ENCODE data around the gene NMNAT2. TPM values are rescaled to one million over a fixed set of nuclear protein-coding genes. Genes with fewer than 3 reads are reported as not detected.

Gene NMNAT2
- total RNA-seq, 1 experiment from 2014 or later = 8.8 TPM

DNA sequence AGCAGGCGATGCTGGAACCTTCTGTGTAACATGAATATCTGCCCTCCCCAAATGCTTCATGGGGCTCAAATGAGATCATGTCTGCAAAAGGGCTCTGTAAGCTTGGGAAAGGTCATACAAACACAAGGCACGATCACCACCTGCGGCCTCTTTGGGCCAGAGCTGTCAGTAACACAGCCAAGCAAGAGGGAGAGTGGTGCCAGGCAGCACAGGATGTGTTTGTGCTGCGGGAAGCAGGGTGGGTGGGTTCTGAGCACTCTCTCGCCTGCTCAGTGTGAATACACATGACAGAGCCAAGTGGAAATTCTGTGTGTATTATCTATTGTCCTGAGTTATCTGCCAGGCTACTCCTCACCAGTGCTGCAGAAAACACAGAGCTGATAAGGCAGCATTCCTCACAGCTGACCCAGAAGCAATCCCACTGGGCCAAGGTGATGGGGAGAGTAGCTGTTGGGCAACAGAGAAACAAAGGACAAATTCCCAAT is 130.9 kb downstream of the NMNAT2 start:
- CTCF ChIA-PET = interaction anchor here (2.4 kb wide), 1 partner anchor 19 kb away, joined by 12 read pairs; no protein-coding TSS in a partner anchor
- DNase-seq (ENCODE audit: low spot score) = no peak
- Mint-ChIP-seq H3K27ac (no peak overlapping the region), H3K4me1 (peaks cover 16% of the 10 kb centered on the region), H3K36me3 (peaks cover 4% of the 10 kb centered on the region; the same call in 1 of the 2 replicates), H3K4me3 (no peak overlapping the region), H3K27me3 (ENCODE audit: low read depth) (no peaks in the 10 kb centered on the region; the same call in 1 of the 2 replicates), H3K9me3 (peaks cover 4% of the 10 kb centered on the region)
- TF ChIP-seq FOXJ3 (CRISPR knock-in tag; IDR thresholded peaks at IDR 0.05; ENCODE audit: borderline replicate concordance) (no peak), RORB (CRISPR knock-in tag; IDR thresholded peaks at IDR 0.05) (no peak), HMGA2 (CRISPR knock-in tag; IDR thresholded peaks at IDR 0.05) (no peak), FOXK1 (CRISPR knock-in tag; IDR thresholded peaks at IDR 0.05) (no peak), TEAD4 (CRISPR knock-in tag; IDR thresholded peaks at IDR 0.05) (no peak), NR3C1 (CRISPR knock-in tag; conservative IDR thresholded peaks at IDR 0.05; ENCODE audit: low read depth) (no peak), GTF2I (CRISPR knock-in tag; conservative IDR thresholded peaks at IDR 0.05) (no peak), NFATC4 (CRISPR knock-in tag; IDR thresholded peaks at IDR 0.05) (no peak)
- TF ChIP-seq, protein P1, sequence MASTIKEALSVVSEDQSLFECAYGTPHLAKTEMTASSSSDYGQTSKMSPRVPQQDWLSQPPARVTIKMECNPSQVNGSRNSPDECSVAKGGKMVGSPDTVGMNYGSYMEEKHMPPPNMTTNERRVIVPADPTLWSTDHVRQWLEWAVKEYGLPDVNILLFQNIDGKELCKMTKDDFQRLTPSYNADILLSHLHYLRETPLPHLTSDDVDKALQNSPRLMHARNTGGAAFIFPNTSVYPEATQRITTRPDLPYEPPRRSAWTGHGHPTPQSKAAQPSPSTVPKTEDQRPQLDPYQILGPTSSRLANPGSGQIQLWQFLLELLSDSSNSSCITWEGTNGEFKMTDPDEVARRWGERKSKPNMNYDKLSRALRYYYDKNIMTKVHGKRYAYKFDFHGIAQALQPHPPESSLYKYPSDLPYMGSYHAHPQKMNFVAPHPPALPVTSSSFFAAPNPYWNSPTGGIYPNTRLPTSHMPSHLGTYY (CRISPR knock-in tag; IDR thresholded peaks at IDR 0.05) = no peak
- TF ChIP-seq, protein P2, sequence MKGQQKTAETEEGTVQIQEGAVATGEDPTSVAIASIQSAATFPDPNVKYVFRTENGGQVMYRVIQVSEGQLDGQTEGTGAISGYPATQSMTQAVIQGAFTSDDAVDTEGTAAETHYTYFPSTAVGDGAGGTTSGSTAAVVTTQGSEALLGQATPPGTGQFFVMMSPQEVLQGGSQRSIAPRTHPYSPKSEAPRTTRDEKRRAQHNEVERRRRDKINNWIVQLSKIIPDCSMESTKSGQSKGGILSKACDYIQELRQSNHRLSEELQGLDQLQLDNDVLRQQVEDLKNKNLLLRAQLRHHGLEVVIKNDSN (CRISPR knock-in tag; IDR thresholded peaks at IDR 0.05) = no peak
- TF ChIP-seq, protein P3, sequence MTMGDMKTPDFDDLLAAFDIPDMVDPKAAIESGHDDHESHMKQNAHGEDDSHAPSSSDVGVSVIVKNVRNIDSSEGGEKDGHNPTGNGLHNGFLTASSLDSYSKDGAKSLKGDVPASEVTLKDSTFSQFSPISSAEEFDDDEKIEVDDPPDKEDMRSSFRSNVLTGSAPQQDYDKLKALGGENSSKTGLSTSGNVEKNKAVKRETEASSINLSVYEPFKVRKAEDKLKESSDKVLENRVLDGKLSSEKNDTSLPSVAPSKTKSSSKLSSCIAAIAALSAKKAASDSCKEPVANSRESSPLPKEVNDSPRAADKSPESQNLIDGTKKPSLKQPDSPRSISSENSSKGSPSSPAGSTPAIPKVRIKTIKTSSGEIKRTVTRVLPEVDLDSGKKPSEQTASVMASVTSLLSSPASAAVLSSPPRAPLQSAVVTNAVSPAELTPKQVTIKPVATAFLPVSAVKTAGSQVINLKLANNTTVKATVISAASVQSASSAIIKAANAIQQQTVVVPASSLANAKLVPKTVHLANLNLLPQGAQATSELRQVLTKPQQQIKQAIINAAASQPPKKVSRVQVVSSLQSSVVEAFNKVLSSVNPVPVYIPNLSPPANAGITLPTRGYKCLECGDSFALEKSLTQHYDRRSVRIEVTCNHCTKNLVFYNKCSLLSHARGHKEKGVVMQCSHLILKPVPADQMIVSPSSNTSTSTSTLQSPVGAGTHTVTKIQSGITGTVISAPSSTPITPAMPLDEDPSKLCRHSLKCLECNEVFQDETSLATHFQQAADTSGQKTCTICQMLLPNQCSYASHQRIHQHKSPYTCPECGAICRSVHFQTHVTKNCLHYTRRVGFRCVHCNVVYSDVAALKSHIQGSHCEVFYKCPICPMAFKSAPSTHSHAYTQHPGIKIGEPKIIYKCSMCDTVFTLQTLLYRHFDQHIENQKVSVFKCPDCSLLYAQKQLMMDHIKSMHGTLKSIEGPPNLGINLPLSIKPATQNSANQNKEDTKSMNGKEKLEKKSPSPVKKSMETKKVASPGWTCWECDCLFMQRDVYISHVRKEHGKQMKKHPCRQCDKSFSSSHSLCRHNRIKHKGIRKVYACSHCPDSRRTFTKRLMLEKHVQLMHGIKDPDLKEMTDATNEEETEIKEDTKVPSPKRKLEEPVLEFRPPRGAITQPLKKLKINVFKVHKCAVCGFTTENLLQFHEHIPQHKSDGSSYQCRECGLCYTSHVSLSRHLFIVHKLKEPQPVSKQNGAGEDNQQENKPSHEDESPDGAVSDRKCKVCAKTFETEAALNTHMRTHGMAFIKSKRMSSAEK (CRISPR knock-in tag; IDR thresholded peaks at IDR 0.05; ENCODE audit: borderline replicate concordance) = no peak
- POLR2A ChIA-PET = no interaction called here
- no peak for ATAC-seq

DNA sequence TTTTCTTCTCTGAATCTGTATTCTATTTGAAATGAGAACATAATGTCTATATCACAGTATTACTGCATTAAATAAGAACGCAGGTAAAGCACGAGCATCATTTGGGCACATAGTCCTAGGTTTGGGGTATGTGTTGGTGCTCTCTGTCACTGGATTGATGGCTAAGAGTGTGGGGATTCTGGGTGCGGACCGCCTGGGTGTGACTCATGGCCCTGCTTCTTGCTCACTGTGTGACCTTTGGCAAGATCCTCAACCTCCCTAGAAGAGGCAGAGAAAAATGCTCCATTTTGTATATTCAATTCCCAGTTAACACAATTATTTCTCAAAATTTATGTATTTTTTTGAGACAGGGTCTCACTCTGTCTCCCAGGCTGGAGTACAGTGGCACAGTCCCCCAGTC is 132.4 kb downstream of the NMNAT2 start:
- Mint-ChIP-seq H3K27ac (no peak overlapping the region), H3K9me3 (peaks cover 4% of the 10 kb centered on the region), H3K36me3 (peaks cover 4% of the 10 kb centered on the region; the same call in 1 of the 2 replicates), H3K4me1 (peaks cover 17% of the 10 kb centered on the region), H3K27me3 (ENCODE audit: low read depth) (no peaks in the 10 kb centered on the region; the same call in 1 of the 2 replicates), H3K4me3 (no peak overlapping the region)
- ATAC-seq = no peak
- TF ChIP-seq, protein P4, sequence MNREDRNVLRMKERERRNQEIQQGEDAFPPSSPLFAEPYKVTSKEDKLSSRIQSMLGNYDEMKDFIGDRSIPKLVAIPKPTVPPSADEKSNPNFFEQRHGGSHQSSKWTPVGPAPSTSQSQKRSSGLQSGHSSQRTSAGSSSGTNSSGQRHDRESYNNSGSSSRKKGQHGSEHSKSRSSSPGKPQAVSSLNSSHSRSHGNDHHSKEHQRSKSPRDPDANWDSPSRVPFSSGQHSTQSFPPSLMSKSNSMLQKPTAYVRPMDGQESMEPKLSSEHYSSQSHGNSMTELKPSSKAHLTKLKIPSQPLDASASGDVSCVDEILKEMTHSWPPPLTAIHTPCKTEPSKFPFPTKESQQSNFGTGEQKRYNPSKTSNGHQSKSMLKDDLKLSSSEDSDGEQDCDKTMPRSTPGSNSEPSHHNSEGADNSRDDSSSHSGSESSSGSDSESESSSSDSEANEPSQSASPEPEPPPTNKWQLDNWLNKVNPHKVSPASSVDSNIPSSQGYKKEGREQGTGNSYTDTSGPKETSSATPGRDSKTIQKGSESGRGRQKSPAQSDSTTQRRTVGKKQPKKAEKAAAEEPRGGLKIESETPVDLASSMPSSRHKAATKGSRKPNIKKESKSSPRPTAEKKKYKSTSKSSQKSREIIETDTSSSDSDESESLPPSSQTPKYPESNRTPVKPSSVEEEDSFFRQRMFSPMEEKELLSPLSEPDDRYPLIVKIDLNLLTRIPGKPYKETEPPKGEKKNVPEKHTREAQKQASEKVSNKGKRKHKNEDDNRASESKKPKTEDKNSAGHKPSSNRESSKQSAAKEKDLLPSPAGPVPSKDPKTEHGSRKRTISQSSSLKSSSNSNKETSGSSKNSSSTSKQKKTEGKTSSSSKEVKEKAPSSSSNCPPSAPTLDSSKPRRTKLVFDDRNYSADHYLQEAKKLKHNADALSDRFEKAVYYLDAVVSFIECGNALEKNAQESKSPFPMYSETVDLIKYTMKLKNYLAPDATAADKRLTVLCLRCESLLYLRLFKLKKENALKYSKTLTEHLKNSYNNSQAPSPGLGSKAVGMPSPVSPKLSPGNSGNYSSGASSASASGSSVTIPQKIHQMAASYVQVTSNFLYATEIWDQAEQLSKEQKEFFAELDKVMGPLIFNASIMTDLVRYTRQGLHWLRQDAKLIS (CRISPR knock-in tag; IDR thresholded peaks at IDR 0.05; ENCODE audit: borderline replicate concordance) = no peak
- TF ChIP-seq ZNF671 (CRISPR knock-in tag; IDR thresholded peaks at IDR 0.05) = no peak
- no peak for TF ChIP-seq SMAD4 (CRISPR knock-in tag; IDR thresholded peaks at IDR 0.05)
- TF ChIP-seq JAZF1 (CRISPR knock-in tag; IDR thresholded peaks at IDR 0.05) = no peak
- TF ChIP-seq GTF2I (CRISPR knock-in tag; conservative IDR thresholded peaks at IDR 0.05) = no peak
- no peak for TF ChIP-seq NR3C1 (CRISPR knock-in tag; conservative IDR thresholded peaks at IDR 0.05; ENCODE audit: low read depth)
- TF ChIP-seq SP1 (CRISPR knock-in tag; conservative IDR thresholded peaks at IDR 0.05) = no peak
- TF ChIP-seq NR2C2 (CRISPR knock-in tag; IDR thresholded peaks at IDR 0.05) = no peak
- TF ChIP-seq ZNF416 (CRISPR knock-in tag; IDR thresholded peaks at IDR 0.05) = no peak
- TF ChIP-seq ZNF219 (CRISPR knock-in tag; IDR thresholded peaks at IDR 0.05; ENCODE audit: borderline replicate concordance) = no peak
- no peak for TF ChIP-seq CREB1 (CRISPR knock-in tag; IDR thresholded peaks at IDR 0.05)
- TF ChIP-seq, protein P2 (CRISPR knock-in tag; IDR thresholded peaks at IDR 0.05) = no peak
- TF ChIP-seq, protein P5, sequence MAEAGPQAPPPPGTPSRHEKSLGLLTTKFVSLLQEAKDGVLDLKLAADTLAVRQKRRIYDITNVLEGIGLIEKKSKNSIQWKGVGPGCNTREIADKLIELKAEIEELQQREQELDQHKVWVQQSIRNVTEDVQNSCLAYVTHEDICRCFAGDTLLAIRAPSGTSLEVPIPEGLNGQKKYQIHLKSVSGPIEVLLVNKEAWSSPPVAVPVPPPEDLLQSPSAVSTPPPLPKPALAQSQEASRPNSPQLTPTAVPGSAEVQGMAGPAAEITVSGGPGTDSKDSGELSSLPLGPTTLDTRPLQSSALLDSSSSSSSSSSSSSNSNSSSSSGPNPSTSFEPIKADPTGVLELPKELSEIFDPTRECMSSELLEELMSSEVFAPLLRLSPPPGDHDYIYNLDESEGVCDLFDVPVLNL (CRISPR knock-in tag; IDR thresholded peaks at IDR 0.05; ENCODE audit: borderline replicate concordance, low read depth) = no peak
- no peak for TF ChIP-seq EMX1 (CRISPR knock-in tag; IDR thresholded peaks at IDR 0.05)
- POLR2A ChIA-PET = no interaction called here
- CTCF ChIA-PET = interaction anchor here (1.0 kb wide), 1 partner anchor 21 kb away, joined by 4 read pairs; no protein-coding TSS in a partner anchor
- no peak for DNase-seq (ENCODE audit: low spot score)
